Midbrain (tissue), 1 donor: ENCODE results near the gene SNIP1.
"Not testable (repeated sequence)": the region's sequence is repeated elsewhere in the genome, so short reads cannot be mapped to it uniquely, and the experiment has no call there.

Source experiments
- DNase-seq: peaks from one replicate; lab custom pipeline; 2025; lab: John Stamatoyannopoulos, UW

The SNIP1 gene

DNA sequence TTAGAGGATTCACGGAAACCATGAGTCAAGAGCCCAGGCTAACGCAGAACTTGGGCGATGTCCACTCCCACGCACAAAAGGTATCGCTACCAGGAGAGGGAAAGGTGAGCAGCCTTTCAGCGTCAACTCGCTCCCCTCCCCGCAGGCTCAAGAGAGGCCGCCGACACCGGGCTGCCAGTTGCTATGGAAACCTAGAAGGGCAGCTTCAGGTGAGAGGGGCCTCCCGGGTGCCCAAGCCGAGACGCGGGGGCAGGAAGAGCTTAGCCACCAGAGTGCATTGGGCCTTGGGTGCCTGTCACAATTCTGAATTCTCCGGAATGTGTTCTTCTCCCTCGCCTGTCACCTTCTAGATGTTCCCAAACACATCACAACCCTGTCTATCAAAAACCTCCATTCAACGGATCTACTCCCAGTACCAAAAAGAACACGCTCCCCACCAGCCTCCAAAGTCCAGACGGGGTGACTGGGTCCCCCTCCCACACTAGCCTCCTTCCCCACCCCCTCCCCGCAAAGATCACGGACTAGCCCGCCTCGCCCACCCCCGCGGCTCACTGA, 40.2 kb downstream of the SNIP1 start:
- DNase-seq = peak; percentile 46

DNA sequence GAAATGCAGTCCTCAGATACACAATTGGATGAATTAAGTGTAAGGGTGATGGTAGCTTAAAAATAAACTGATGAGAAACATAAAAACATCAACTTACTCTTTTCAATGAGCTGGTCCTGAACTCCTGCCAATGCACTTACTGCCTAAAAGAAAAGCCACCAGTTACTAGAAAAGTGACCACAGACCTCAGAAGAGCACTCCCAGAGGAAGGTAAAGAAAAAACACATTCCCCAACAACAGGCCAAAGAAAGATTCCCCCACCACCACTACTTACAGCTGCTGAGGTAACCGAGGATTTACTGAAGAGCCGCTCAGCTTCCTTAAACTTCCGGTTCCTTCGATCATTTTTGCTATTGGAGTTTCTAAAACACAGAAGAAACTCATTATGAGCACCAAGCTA, 44.9 kb downstream of the SNIP1 start:
- no peak for DNase-seq

DNA sequence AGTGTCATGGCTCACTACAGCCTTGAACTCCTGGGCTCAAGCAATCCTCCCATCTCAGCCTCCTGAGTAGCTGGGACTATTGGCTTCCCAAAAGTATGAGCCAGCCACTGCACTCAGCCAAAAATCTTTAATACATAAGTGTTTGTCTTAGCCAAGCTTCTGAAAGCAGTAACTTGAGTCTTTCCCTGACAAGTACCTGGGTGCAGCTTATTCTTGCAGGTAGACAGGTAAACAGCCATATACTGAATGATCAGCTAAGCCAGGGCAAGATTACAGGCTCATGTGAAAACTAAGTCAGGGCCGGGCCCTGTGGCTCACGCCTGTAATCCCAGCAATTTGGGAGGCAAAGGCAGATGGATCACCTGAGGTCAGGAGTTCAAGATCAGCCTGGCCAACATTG, 47.4 kb downstream of the SNIP1 start:
- no peak for DNase-seq

DNA sequence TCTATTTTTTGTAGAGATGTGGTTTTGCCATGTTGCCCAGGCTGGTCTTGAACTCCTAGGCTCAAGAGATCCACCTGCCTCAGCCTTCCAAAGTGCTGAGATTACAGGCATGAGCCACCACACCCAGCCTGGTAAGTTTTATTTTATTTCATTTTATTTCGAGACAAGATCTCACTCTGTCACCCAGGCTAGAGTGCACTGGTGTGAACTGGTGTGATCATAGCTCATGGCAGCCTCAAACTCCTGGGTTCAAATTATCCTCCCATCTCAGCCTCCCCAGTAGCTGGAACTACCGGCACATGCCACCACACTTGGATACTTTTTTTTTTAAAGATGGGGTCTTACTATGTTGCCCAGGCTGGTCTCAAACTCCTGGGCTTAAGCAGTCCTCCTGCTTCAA, 51.3 kb downstream of the SNIP1 start:
- DNase-seq = not testable (repeated sequence)

DNA sequence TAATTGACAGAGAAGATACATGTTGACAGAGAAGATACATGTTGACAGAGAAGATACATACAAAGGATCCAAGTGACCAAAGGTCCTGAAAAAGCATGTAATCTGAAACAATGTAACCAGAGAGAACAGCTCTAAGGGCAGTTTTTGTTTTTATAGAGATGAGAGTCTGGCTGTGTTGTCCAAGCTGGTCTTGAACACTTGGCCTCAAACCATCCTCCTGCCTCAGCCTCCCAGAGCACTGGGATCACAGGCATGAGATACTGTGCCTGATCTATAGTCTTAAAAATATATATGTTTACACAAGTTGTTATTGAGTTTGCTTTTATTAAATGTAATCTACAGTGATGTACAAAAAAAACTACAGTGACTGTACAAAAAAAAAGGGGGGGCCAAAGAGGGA, 52.0 kb downstream of the SNIP1 start:
- DNase-seq = no peak

DNA sequence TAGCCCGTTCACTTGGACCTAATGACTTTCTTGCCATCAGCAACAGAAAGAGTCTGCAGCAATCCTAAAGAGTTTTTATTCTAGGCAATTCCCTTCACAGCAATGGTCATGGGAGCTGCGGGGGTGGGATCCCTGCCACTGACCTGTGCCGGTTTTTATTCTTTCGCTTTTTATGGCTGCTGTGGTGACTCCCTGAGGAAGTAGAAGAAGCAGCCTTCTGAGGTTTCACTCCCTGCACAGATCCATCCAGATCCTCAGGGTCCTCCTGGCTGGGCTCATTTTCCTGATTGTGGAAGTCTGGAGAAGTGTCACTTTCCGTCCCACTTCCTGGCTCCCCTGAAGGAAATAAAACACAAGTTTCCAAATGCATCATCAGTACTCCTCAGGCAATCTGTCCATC, 52.4 kb downstream of the SNIP1 start:
- DNase-seq = no peak

DNA sequence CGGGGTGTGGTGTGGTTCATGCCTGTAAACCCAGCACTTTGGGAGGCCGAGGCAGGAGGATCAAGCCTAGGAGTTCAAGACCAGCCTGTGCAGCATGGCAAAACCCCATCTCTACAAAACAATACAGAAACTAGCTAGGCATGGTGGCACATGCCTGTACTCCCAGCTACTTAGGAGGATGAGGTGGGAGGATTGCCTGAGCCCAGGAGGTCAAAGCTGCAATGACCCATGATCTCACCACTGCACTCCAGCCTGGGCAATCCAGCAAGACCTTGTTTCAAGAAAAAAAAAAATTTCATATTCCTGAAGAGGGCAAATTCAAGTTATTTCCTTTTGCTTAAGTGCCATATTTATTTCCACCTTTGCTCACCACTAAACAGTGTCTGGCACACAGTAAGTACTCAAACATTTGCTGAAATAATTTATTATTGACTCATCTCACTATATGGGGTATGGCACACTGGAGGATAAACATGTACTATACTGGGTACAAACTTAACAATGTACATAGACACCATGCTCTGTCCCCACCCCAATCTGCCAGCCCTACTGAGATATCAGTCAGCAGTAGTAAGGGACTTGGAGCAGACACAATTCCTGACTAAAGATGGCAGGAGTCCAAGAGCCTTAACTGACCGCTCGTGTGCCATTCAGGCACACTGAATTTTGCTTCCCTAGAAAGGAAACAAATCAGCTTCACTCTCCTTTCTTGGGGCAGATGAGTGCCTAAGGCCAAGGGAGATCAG, 55.0 kb downstream of the SNIP1 start:
- DNase-seq = peak; percentile 44

DNA sequence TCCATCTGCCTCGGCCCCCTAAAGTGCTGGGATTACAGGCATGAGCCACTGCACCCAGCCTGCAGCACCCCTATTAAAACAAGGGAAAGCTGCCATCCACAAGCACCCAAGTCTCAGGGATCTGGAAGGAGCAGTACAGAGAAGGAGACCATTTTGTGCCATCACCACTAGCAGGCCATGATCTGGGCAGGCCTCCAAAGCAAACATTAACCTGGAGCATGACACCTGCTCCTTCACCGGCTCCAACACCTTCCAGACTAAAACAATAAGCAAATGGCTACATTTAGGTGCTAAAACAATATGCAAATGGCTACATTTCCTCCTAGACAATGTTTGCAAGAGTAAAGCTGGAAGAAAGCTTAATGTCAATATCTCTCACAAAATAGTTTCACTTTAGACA, 56.3 kb downstream of the SNIP1 start:
- DNase-seq = no peak

DNA sequence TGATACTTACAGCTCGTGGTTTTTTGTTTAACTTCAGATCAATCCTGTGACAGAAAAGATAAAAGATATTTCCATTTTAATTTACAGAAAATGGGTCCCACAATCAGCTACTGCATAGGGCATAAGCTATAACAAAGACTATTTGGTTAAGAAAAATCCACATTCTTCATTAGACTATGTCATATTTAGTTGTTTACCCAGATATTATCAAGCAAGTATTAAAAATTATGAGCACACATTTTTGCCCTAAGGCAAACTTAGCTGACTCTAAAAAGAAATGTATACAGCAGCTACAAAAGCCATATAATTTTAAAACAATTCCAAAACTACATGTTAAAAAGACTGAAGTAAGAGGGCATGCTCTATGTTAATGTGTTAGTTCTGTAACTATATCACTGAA, 58.2 kb downstream of the SNIP1 start:
- DNase-seq = no peak

DNA sequence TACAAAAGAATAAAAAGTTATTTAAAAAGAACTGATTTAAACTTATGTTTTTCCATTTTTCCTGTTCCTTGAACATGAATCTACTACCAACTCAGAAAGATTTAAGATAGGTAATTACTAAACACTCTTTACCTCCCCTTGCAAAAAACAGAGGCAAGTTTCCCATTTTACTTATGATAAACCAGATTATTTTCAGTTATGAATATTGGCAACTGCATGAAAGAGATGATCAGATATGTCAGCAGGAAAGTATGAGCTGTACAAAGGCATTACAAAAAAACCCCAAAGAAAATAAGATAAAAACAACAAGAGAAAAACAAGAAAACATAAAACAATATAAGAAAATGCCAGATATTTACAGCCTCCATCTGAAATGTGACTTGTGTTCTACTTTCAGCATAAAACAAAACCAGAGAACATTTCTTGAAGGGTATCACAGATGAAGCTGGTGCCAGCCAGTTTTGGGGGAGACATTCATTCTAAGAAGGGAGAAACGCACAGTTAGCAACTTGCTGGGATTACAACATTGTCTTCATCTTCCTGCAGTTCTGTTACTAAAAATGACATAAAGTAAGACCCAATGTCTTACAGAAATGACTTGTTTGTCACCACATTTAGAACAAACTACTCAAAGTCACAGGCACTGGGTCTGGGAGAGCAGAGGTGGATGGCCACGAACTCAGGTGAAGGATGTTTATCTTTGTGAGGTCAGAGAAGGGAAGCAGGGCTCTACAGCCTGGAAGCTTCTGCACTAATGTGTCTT, 60.6 kb downstream of the SNIP1 start:
- no peak for DNase-seq

DNA sequence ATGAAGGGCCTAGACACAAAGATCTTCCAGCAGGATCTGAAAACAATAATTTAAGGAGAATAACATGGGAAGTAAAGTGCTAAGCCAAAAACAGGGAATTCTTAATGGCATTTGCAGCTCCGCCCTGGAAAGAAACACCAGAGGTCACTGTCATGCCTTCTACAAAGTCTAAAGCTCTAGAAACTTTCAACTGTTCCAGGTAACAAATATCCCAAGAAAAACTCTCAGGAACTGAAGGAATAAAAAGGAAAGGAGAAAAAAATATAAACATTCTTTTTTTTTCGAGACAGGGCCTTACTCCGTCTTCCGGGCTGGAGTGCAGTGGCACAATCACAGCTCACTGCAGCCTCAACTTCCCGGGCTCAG, 66.5 kb downstream of the SNIP1 start:
- DNase-seq = no peak

DNA sequence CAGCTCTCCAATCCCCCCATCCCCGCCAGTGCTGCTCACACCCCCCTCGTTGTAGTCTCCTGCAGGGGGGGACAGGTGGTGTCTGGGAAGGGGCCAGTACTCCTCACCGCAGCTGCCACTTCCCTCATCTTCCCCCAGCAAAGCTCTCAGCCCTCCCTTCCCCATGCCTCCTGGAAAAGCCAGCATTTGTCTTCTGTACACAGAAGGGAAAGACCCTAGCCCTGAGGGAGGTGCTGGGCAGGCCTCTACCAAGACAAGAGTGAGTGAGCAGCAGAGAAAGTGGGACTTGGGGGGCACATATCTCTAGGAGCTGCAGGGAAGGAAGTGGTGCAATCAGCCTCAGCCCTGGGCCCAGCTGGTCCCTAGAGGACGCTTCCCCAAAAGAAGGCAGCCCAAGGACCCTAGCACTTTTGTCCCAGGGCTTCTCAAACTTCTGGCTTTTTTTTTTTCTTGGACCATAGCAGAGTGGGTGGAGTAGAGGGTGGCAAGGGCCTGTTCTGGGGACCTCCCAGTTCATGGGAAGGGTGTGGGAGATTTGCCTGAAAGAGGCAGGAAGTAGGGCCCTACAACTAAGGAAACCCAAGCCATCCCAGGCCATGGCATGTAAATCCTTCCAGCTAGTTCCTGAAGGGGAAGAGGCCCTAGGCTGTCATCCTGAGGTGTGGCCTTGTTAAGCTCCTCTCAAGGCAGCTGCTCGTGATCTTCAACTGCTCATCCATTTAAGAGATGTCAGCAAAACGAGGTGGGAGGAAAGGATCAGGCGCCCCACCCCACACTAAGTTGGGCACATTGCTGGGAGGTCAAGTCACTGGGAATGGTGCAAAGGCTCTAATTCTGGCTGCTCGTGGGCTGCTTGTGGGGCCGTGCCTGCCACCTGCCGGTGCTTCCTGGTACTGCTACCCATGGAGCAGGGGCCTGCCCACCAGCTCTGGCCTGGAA, 67.1 kb downstream of the SNIP1 start:
- peak; percentile 70 for DNase-seq

DNA sequence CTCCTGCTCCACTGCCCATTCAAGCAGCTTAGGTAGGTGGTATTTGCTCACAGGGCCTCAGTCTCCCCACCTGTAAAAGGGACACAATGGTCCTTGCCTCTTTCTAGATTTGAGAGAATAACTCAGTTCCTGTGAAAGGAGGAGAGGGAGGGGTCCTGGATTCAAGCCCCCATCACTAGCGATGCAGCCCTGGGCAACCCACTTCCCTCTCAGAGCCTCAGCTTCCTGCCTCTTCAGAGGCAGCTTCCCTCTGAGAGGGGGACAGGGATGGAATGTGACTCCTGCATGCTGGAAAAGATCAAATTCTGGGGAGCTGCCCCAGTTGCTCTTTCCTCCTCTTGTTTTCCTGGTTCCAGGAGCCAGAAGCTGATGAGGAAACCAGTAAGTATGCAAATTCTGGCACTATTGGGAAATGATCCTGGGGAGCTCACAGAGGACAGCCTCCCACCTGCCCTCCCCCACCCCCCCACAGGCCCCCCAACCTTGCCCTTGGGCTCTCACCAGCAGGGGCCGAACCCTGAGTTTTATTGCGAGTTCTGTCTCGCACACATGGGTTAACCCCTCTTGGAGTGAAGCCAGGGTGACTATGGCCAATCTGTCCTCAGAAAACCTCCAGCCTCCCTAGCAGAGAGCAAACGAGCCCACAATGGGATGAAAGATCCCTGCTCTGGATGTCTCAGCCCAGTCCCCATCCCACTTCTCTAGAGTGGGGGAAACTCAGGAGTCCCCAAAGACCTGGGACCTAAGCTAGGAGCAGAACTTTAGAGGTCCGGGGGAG, 68.0 kb downstream of the SNIP1 start:
- no peak for DNase-seq
